A549 treated with AZD2906 at 1 μM for 4 hours (cell line): ENCODE data around the gene PRKX. TPM values are rescaled to one million over a fixed set of nuclear protein-coding genes. Genes with fewer than 3 reads are reported as not detected.

Source experiments
- total RNA-seq: library from RNA; stranded (reverse); fragments of 200-300 nt; extraction: Qiagen RNA extraction; gene quantifications from 5 replicates; pipeline ENCODE4 v1.2.3, GENCODE V29; 2022

The PRKX gene
- 28.0 to 34.4 TPM (median 32.9 TPM) in 5 replicates for total RNA-seq

GRCh38 chrX:3713225-3713936 is at the start of gene PRKX:
PRKX (minus strand) TSS chrX:3713649; CDS start chrX:3713253, 396 bp downstream.

